C4-2B (cell line): ENCODE data around the gene ICE1.

Experiments
- CTCF ChIP-seq: fragments of 450-650 bp; conservative IDR thresholded peaks from 2 replicates; pipeline ENCODE4 v1.5.1; 2017; ENCODE audit warnings: mild to moderate bottlenecking
- ZFX ChIP-seq: fragments of 450-650 bp; IDR thresholded peaks from 2 replicates; pipeline ENCODE4 v1.6.1; 2017

- no peak for TF ChIP-seq CTCF
- no peak for TF ChIP-seq ZFX
Observed at GRCh38 chr5:5383461-5383860, 39.0 kb upstream of the ICE1 start.
